Thoracic aorta (tissue), 2 donors: ENCODE results near the gene DUSP21. TPM values are rescaled to one million over a fixed set of nuclear protein-coding genes. Genes with fewer than 3 reads are reported as not detected.
"Not testable (repeated sequence)": the region's sequence is repeated elsewhere in the genome, so short reads cannot be mapped to it uniquely, and the experiment has no call there.

Experiments used
- ATAC-seq: fragments of 150-250 bp; one replicate; pipeline ENCODE4 v1.8.0; 2017; ENCODE audit warnings: low read depth; ENCODE audit not compliant: insufficient number of reproducible peaks, low FRiP score
- DNase-seq: peaks from one replicate; pipeline ENCODE4 v3.0.0-alpha.2; 2020; ENCODE audit warnings: low spot score
- H3K27ac ChIP-seq, 2 donors: fragments of 200-600 bp; sonication (generic); 1 replicate in 1 of 2; 2 replicates in 1 of 2; pipeline ENCODE4 v1.5.1; 2016; ENCODE audit warnings: mild to moderate bottlenecking in 2 of 2, moderate library complexity in 2 of 2
- H3K27me3 ChIP-seq: fragments of 200-600 bp; sonication (generic); replicated peaks from 2 replicates; pipeline ENCODE4 v1.6.0; 2016; ENCODE audit warnings: mild to moderate bottlenecking; ENCODE audit not compliant: insufficient read depth
- H3K36me3 ChIP-seq: fragments of 200-600 bp; sonication (generic); one replicate; pipeline ENCODE4 v1.5.1; 2016
- H3K4me1 ChIP-seq, 2 donors: fragments of 200-600 bp; sonication (generic); 1 replicate in 1 of 2; 2 replicates in 1 of 2; pipeline versions ENCODE4 v1.5.1 to v1.6.0; 2016; ENCODE audit warnings: low read depth in 2 of 2, mild to moderate bottlenecking in 1 of 2; ENCODE audit not compliant: control insufficient read depth in 1 of 2
- H3K4me3 ChIP-seq: fragments of 200-600 bp; sonication (generic); 2 replicates; pipeline ENCODE4 v1.5.1; 2016; ENCODE audit warnings: mild to moderate bottlenecking
- H3K9me3 ChIP-seq: fragments of 200-600 bp; sonication (generic); 2 replicates; pipeline ENCODE4 v1.5.1; 2016
- total RNA-seq, 2 donors: library from RNA; depleted of rRNA; stranded (reverse); fragments of >200 nt; gene quantifications; one replicate each; pipeline versions ENCODE4 v1.1.0 to v1.2.3, GENCODE V29; 2016
- TF ChIP-seq, protein P1 (sequence below): fragments of 200-600 bp; sonication (generic); IDR thresholded peaks from one replicate; pipeline ENCODE4 v1.5.1; 2019; ENCODE audit warnings: antibody characterized with exemption

Gene DUSP21
- total RNA-seq, 2 donors from 2014 or later: not detected

DNA sequence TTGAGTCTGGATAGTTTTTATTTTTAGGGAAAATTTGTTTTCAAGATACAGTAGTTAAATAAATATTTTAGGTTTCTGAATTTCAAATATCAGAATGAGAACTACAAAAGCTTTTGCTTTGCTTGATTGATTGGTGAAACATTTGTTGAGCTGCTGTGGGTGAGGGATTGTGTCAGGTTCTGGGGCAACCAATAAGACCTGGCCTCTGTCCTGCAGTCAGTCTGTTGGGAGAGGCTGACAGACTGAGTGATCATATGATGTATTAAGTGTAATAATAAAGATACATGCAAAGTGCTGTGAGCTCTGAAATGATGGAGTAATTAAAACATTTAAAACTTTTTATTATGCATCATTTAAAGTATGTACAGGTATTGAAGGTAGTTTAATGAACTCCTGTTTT is 38.8 kb downstream of the DUSP21 start:
- H3K27me3 ChIP-seq: no peaks in the 10 kb centered on the region
- TF ChIP-seq, protein P1, sequence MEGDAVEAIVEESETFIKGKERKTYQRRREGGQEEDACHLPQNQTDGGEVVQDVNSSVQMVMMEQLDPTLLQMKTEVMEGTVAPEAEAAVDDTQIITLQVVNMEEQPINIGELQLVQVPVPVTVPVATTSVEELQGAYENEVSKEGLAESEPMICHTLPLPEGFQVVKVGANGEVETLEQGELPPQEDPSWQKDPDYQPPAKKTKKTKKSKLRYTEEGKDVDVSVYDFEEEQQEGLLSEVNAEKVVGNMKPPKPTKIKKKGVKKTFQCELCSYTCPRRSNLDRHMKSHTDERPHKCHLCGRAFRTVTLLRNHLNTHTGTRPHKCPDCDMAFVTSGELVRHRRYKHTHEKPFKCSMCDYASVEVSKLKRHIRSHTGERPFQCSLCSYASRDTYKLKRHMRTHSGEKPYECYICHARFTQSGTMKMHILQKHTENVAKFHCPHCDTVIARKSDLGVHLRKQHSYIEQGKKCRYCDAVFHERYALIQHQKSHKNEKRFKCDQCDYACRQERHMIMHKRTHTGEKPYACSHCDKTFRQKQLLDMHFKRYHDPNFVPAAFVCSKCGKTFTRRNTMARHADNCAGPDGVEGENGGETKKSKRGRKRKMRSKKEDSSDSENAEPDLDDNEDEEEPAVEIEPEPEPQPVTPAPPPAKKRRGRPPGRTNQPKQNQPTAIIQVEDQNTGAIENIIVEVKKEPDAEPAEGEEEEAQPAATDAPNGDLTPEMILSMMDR: no peak
- no peak overlapping the region for H3K4me3 ChIP-seq
- no peak for DNase-seq
- peaks cover 0 to 4% of the 10 kb centered on the region in 2 donors for H3K4me1 ChIP-seq
- no peaks in the 10 kb centered on the region for H3K36me3 ChIP-seq
- no peaks in the 10 kb centered on the region for H3K9me3 ChIP-seq
- ATAC-seq: no peak
- no peak overlapping the region for H3K27ac ChIP-seq

DNA sequence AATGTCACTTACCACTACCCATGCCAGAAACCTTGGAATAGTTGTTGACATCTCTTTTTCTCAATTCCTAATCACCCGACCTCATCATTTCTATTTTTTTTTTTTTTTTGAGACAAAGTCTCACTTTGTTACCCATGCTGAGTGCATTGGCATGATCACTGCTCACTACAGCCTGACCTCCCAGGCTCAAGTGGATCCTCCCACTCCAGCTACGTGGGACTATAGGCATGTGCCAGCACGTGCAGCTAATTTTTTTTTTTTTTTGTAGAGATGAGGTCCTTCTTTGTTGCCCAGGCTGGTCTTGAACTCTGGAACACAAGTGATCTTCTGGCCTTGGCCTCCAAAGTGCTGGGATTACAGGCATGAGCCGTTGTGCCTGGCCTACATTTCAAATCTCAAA is 41.1 kb downstream of the DUSP21 start:
- Histone ChIP-seq H3K9me3 (no peaks in the 10 kb centered on the region), H3K36me3 (no peaks in the 10 kb centered on the region), H3K27me3 (no peaks in the 10 kb centered on the region), H3K27ac (no peak overlapping the region), H3K4me1 (no peaks in the 10 kb centered on the region), H3K4me3 (no peak overlapping the region)
- TF ChIP-seq, protein P1: no peak
- no peak for ATAC-seq
- DNase-seq: no peak

DNA sequence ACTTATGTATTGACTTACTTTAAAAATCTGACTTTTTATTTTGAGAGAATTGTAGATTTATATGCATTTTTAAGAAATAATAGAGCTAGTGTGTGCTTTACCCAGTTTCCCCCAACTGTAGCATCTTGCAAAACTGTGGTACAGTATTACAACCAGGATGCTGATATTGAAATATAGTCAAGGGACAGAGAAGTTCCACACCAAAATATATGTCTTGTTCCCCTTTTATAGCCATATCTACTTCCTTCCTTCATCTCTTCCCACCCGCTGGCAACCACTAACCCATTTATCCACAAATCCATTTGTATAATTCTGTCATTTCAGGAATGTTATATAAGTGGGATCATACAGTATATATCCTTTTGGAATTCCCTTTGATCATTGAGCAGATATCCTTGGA is 46.0 kb downstream of the DUSP21 start:
- no peak overlapping the region for H3K4me3 ChIP-seq
- H3K4me1 ChIP-seq: no peaks in the 10 kb centered on the region
- DNase-seq: no peak
- H3K9me3 ChIP-seq: no peaks in the 10 kb centered on the region
- no peaks in the 10 kb centered on the region for H3K36me3 ChIP-seq
- TF ChIP-seq, protein P1: no peak
- H3K27me3 ChIP-seq: no peaks in the 10 kb centered on the region
- no peak for ATAC-seq
- H3K27ac ChIP-seq: no peak overlapping the region

DNA sequence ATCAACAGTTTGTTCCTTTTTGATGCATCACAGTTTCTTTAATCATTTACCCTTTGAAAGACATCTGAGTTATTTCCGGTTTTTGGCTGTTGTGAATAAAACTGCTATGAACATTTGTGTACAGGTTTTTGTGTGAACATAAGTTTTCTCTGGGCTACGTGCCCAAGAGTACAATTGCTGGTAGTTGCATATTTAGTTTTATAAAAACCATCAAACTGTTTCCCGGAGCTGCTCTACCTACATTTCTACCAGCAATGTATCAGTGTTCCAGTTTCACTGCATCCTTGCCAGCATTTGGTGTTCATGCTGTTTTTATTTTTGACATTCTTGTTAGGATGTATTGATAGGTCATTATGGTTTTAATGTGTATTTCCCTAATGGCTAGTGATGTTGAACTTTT is 46.4 kb downstream of the DUSP21 start:
- no peaks in the 10 kb centered on the region for H3K36me3 ChIP-seq
- H3K27me3 ChIP-seq: no peaks in the 10 kb centered on the region
- ATAC-seq: no peak
- TF ChIP-seq, protein P1: no peak
- no peaks in the 10 kb centered on the region for H3K4me1 ChIP-seq
- DNase-seq: no peak
- H3K9me3 ChIP-seq: no peaks in the 10 kb centered on the region
- H3K27ac ChIP-seq: no peak overlapping the region
- H3K4me3 ChIP-seq: no peak overlapping the region

DNA sequence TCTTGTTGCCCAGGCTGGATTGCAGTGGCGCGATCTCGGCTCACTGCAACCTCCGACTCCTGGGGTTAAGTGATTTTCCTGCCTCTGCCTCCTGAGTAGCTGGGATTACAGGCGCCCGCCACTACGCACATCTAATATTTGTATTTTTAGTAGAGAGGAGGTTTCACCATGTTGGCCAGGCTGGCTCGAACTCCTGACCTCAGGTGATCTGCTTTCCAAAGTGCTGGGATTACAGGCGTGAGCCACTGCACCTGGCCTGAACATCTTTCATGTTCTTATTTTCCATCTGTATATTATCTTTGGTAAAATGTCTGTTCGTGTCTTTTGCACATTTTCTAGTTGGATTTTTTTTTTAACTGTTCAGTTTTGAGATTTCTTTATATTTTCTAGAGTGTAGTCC is 46.9 kb downstream of the DUSP21 start:
- not testable (repeated sequence) for ATAC-seq, H3K4me3 ChIP-seq, H3K4me1 ChIP-seq, H3K36me3 ChIP-seq, H3K27ac ChIP-seq, DNase-seq, H3K9me3 ChIP-seq, H3K27me3 ChIP-seq

DNA sequence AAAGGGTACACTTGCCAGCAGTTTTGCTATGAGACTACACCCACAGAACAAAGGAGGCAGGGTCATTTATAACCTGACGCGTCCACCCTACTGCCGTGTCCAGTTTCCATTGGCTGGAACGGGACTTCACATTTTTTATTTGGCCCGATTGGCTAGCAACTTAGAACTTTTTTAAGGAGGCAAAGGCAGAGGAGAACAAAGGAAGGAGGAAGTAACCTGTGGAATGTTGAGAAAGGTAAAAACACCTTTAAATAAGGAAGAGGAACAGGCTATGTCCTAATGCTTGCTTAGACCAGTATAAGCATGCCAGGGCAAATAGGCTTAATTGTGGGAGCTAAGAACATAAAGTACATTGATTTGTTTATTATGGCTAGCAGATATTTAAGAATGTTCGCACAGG is 47.8 kb downstream of the DUSP21 start:
- no peak overlapping the region for H3K27ac ChIP-seq
- H3K27me3 ChIP-seq: no peaks in the 10 kb centered on the region
- no peaks in the 10 kb centered on the region for H3K36me3 ChIP-seq
- H3K4me1 ChIP-seq: no peaks in the 10 kb centered on the region
- ATAC-seq: no peak
- no peak for DNase-seq
- no peaks in the 10 kb centered on the region for H3K9me3 ChIP-seq
- TF ChIP-seq, protein P1: no peak
- no peak overlapping the region for H3K4me3 ChIP-seq
